ENCODE data around the gene ATG9A. TPM values are rescaled to one million over a fixed set of nuclear protein-coding genes. Genes with fewer than 3 reads are reported as not detected.
A peak's percentile ranks its signal among the peaks of the same experiment; 100 is the strongest.

ATG9A gene
- total and polyA plus RNA-seq, 9 of the 15 experiments (the other 6 are each of a cell fraction or from before 2014, with no cell fraction given), result 0.25 to 65.6 (median 23.4) TPM

DNA sequence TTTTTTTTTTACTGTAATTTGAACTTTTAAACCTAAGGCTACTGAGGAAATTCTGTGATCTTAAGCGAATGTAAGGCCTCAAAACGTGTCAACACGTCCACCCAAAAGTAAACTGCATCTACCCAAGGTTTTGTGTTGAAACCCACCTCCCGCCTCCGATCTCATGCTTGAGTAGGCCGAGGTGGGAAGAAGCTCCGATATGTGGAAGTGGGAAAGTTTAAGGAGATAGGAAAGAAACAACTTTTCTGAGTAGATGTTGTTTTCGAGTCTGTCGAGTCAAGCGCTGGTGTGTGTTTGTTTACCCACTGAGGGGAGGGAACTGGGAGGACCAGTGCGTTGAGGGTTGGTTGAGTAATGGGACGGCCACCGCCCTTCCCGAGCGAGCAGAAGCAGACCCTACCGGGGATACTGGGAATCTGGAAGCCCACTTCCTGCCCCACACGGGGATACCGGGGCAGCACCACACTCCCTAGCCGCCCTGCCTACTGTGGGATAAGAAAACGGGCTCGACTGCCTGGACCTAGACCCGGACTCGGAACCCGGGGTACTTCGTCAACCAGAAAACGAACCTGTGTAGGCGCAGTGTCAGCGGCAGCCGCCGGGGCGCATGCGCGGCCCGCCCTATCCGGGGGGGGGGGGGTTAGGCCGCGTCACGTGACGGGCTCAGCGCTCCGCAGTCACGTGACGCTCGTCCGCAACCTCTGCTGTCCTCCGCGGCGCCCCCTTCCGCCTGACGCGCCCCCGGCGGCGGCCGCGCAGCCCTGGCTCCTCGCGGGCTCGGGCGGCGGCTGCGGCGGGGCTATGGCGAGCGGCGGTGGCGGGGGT is 51.7 kb downstream of the ATG9A start, which contains the start of gene RETREG2 (continued):
- peak in 2 of 3 experiments; percentile 19 to 31 for TF ChIP-seq YY1 (IDR thresholded peaks at IDR 0.05; ENCODE audit: borderline replicate concordance in 1 of 3, control insufficient read depth in 1 of 3, extremely low read depth in 1 of 3, insufficient read depth in 3 of 3, insufficient read length in 1 of 3, insufficient replicate concordance in 2 of 3, low read depth in 1 of 3, low read length in 2 of 3)
- TF ChIP-seq POLR2B (IDR thresholded peaks at IDR 0.05; ENCODE audit: low read depth, partially characterized antibody), result peak; percentile 86
- no peak for TF ChIP-seq SAP30 (IDR thresholded peaks at IDR 0.05; ENCODE audit: borderline replicate concordance, insufficient read depth, low read depth, low read length, poor library complexity, severe bottlenecking)
- TF ChIP-seq FOXM1 (IDR thresholded peaks at IDR 0.05; ENCODE audit: low read depth), result no peak
- no peak for TF ChIP-seq FOXM1 (CRISPR knock-in tag; IDR thresholded peaks at IDR 0.05; ENCODE audit: low read depth)
- TF ChIP-seq CBX8 (IDR thresholded peaks at IDR 0.05; ENCODE audit: borderline replicate concordance, extremely low read depth, low read depth, low read length, poor library complexity, severe bottlenecking), result no peak
- no peak for TF ChIP-seq ILK (tag; IDR thresholded peaks at IDR 0.05; ENCODE audit: borderline replicate concordance, low read depth)
- TF ChIP-seq ZNF146 (CRISPR knock-in tag; IDR thresholded peaks at IDR 0.05; ENCODE audit: unreplicated experiment), result no peak
- TF ChIP-seq NCOA2 (IDR thresholded peaks at IDR 0.05; ENCODE audit: partially characterized antibody in 2 of 2), result no peak
- TF ChIP-seq TGIF2 (CRISPR knock-in tag; IDR thresholded peaks at IDR 0.05), result no peak
- peak; percentile 31 for TF ChIP-seq HNRNPLL (IDR thresholded peaks at IDR 0.05; ENCODE audit: low read depth, low read length, poor library complexity, severe bottlenecking)
- no peak for TF ChIP-seq TCF7L2 (IDR thresholded peaks at IDR 0.05; ENCODE audit: low read depth, low read length)
- TF ChIP-seq SIN3B (IDR thresholded peaks at IDR 0.05; ENCODE audit: low read depth), result peak; percentile 79
- TF ChIP-seq ZNF408 (CRISPR knock-in tag; IDR thresholded peaks at IDR 0.05; ENCODE audit: low read depth), result no peak
- 0 out of 2 replicates have a peak, but pooled peaks have one; percentile 53 for TF ChIP-seq ZNF263 (CRISPR knock-in tag; IDR thresholded peaks at IDR 0.05; ENCODE audit: borderline replicate concordance)
- TF ChIP-seq ZZZ3 (IDR thresholded peaks at IDR 0.05), result no peak
- TF ChIP-seq ZNF133 (CRISPR knock-in tag; IDR thresholded peaks at IDR 0.05), result no peak
- TF ChIP-seq MXD1 (CRISPR knock-in tag; IDR thresholded peaks at IDR 0.05; ENCODE audit: borderline replicate concordance, poor library complexity, severe bottlenecking), result no peak
- TF ChIP-seq KDM5B (IDR thresholded peaks at IDR 0.05; ENCODE audit: insufficient replicate concordance, low read depth, low read length), result peak; percentile 61
- TF ChIP-seq ETS1 (conservative IDR thresholded peaks at IDR 0.05; ENCODE audit: control insufficient read depth, low read depth, low read length), result peak; percentile 53; the same call in 1 of the 2 replicates
